Upper lobe of right lung (tissue), 1 donor: ENCODE data around the gene PTBP3. TPM values are rescaled to one million over a fixed set of nuclear protein-coding genes. Genes with fewer than 3 reads are reported as not detected.

ENCODE experiments used
- ATAC-seq: fragments of 200-7000 bp; cut with Tn5 transposase; one replicate; pipeline ENCODE4 v1.9.1; 2020; ENCODE audit warnings: mild to moderate bottlenecking, moderate library complexity
- DNase-seq: peaks from one replicate; pipeline ENCODE4 v3.0.0-alpha.2; 2020
- H3K27ac ChIP-seq: fragments of 200-600 bp; one replicate; pipeline ENCODE4 v1.8.0; 2022
- H3K27me3 ChIP-seq: fragments of 200-600 bp; one replicate; pipeline ENCODE4 v1.8.0; 2022; ENCODE audit warnings: mild to moderate bottlenecking
- H3K36me3 ChIP-seq: fragments of 200-600 bp; one replicate; pipeline ENCODE4 v1.8.0; 2022
- H3K4me1 ChIP-seq: fragments of 200-600 bp; one replicate; pipeline ENCODE4 v1.8.0; 2022
- H3K4me3 ChIP-seq: fragments of 200-600 bp; one replicate; pipeline ENCODE4 v1.8.0; 2022; ENCODE audit warnings: mild to moderate bottlenecking
- H3K9me3 ChIP-seq: fragments of 200-600 bp; one replicate; pipeline ENCODE4 v1.8.0; 2022
- intact Hi-C: fragments of 100-400 bp; cut with DNase I; formaldehyde crosslinking; loops from one replicate; pipeline ENCODE4 v1.11.0; 2022
- total RNA-seq: library from RNA; stranded (reverse); fragmentation: NEBNext Ultra II Directional; extraction: Animal tissue kit (Norgen Biotek cat#: 25700); gene quantifications from one replicate; pipeline ENCODE4 v1.2.1, GENCODE V29; 2021
- TF ChIP-seq, protein P1 (sequence below): fragments of 200-600 bp; IDR thresholded peaks from one replicate; pipeline ENCODE4 v1.8.0; 2022; ENCODE audit warnings: antibody characterized with exemption
- donor health status: DM: no; HTN: yes; CAD: no; lungs with severe emphysema.

Gene PTBP3
- total RNA-seq, 1 donor from 2014 or later, result 77.6 TPM

DNA sequence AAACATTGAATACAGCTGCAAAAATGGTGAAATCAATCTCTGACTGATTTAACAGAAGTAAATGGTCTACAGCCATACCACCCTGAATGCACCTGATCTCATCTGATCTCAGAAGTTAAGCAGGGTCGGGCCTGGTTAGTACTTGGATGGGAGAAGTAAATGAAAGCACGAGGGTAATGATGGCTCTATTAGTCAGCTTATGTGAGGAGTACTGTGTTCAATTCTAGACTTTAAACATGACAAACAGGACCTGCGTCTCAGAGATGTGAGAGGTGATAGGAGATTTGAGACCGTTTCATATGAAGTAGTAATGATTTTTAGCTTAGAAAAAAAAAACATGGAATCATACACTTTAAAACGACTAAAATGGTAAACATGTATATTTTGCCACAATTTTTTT, 81.2 kb downstream of the PTBP3 start:
- intact Hi-C loops, result no loop called here
- DNase-seq (no peak), ATAC-seq (no peak)
- Histone ChIP-seq H3K27me3 (no peaks in the 10 kb centered on the region), H3K4me1 (no peaks in the 10 kb centered on the region), H3K4me3 (no peak overlapping the region), H3K36me3 (peaks cover 19% of the 10 kb centered on the region), H3K27ac (no peak overlapping the region), H3K9me3 (no peaks in the 10 kb centered on the region)
- TF ChIP-seq, protein P1, sequence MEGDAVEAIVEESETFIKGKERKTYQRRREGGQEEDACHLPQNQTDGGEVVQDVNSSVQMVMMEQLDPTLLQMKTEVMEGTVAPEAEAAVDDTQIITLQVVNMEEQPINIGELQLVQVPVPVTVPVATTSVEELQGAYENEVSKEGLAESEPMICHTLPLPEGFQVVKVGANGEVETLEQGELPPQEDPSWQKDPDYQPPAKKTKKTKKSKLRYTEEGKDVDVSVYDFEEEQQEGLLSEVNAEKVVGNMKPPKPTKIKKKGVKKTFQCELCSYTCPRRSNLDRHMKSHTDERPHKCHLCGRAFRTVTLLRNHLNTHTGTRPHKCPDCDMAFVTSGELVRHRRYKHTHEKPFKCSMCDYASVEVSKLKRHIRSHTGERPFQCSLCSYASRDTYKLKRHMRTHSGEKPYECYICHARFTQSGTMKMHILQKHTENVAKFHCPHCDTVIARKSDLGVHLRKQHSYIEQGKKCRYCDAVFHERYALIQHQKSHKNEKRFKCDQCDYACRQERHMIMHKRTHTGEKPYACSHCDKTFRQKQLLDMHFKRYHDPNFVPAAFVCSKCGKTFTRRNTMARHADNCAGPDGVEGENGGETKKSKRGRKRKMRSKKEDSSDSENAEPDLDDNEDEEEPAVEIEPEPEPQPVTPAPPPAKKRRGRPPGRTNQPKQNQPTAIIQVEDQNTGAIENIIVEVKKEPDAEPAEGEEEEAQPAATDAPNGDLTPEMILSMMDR, result no peak

DNA sequence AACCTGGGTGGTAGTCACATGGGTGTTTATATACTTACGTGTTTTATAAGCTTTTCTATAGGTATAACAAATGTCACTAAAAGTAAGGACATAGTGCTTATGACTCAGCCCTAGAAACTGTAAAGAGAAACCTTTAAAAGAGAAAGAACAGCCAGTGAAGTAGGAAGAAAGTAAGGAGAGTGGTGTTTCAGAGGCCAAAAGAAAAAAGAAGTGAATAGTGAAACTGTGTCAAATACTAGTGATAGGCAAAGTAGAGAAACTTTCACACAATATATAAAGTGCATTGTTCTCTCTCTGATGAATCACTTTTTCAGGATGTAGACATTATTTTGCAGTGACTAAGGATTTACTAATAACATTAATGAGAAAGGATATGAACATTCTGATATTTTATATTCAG, 84.1 kb downstream of the PTBP3 start:
- no peak overlapping the region for H3K27ac ChIP-seq
- peaks cover 24% of the 10 kb centered on the region for H3K36me3 ChIP-seq
- no peak for ATAC-seq

DNA sequence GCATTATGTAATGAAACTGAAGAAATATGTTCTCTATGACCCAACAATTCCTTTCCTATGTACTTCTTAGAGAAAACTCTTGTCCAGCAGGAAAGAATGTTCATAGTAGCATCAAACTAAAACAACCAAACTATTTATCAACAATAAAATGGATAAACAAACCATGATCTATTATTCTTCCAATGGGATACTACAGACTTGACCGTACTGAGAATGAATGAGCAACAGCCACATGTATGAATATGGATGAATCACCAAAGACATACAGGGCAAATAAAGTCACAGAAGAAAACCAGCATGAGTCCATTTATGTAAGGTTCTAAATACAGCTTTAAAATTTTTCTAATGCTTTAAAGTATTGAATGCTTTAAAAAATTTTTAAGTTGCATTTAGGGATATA, 84.7 kb downstream of the PTBP3 start:
- DNase-seq (no peak), ATAC-seq (no peak)
- TF ChIP-seq, protein P1, result no peak
- Histone ChIP-seq H3K27me3 (no peaks in the 10 kb centered on the region), H3K4me3 (no peak overlapping the region), H3K4me1 (no peaks in the 10 kb centered on the region), H3K27ac (no peak overlapping the region), H3K36me3 (peaks cover 24% of the 10 kb centered on the region), H3K9me3 (no peaks in the 10 kb centered on the region)
- intact Hi-C loops, result no loop called here

More for the DNA sequence above, 84.1 kb downstream of the PTBP3 start:
- DNase-seq, result no peak
- intact Hi-C loops, result no loop called here
- H3K4me1 ChIP-seq, result no peaks in the 10 kb centered on the region
- TF ChIP-seq, protein P1, result no peak
- H3K4me3 ChIP-seq, result no peak overlapping the region
- no peaks in the 10 kb centered on the region for H3K9me3 ChIP-seq
- H3K27me3 ChIP-seq, result no peaks in the 10 kb centered on the region

DNA sequence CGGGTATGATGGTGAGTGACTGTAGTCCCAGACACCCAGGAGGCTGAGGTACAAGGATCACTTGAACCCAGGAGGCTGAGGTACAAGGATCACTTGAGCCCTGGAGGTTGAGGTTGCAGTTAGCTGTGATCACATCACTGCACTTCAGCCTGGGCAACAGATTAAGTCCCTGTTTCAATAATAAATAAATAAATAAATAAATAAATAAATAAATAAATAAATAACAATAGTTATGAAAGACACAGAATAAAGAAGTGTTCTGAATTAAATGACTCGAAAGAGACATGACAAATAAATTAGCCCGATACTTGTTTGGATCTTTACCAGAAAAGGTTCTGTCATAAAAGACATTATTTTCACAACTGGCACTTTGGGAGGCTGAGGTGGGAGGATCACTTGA, 86.3 kb downstream of the PTBP3 start:
- peaks cover 21% of the 10 kb centered on the region for H3K36me3 ChIP-seq
- no peaks in the 10 kb centered on the region for H3K27me3 ChIP-seq
- no peak overlapping the region for H3K4me3 ChIP-seq
- TF ChIP-seq, protein P1, result no peak
- H3K9me3 ChIP-seq, result no peaks in the 10 kb centered on the region
- H3K4me1 ChIP-seq, result no peaks in the 10 kb centered on the region
- no peak for ATAC-seq
- H3K27ac ChIP-seq, result no peak overlapping the region
- intact Hi-C loops, result no loop called here
- DNase-seq, result no peak

DNA sequence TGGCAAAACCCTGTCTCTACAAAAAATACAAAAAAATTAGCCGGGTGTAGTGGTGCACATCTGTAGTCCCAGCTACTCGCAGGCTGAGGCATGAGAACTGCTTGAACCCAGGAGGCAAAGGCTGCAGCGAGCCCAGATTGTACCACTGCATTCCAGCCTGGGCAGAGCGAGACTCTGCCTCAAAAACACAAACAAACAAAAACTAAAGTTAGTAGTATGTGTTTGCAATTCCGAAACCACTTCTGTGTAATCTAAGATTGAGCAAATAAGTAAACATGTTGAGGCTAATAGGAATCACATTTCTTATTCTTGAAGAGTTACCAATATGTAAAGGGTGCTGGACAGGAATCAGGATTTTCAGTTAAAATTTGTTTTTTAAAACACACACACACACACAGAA, 88.3 kb downstream of the PTBP3 start:
- no peak for DNase-seq
- H3K9me3 ChIP-seq, result no peaks in the 10 kb centered on the region
- H3K27ac ChIP-seq, result no peak overlapping the region
- no peak for ATAC-seq
- TF ChIP-seq, protein P1, result no peak
- H3K36me3 ChIP-seq, result peaks cover 11% of the 10 kb centered on the region
- H3K27me3 ChIP-seq, result no peaks in the 10 kb centered on the region
- no peak overlapping the region for H3K4me3 ChIP-seq
- no peaks in the 10 kb centered on the region for H3K4me1 ChIP-seq
- intact Hi-C loops, result no loop called here

DNA sequence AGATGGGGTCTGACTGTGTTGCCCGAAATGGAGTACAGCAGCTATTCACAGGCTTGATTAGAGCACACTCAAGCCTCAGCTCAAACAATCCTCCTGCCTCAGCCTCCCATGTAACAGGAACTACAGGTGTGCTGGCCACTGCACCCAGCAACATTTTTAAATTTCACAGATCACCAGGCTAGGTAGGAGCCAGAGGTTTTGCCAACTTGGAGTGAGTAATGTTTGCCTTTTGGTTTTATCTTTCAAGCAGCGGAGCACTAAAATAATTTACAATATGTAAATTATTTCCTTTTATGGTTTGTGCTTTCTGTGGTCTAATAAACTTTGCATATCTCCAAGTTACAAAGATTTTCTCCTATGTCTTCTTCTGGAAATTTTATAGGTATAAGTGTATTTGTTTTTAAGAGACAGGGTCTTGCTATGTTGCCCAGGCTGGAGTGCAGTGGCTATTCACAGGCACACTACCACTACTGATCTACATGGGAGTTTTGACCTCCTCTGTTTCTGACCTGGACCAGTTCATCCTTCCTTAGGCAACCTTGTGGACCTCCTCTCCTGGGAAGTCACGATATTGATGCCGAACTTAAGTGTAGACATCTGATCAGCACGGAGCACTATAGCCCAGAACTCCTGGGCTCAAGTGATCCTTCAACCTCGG, 91.1 kb downstream of the PTBP3 start:
- H3K4me3 ChIP-seq, result no peak overlapping the region
- H3K36me3 ChIP-seq, result peaks cover 14% of the 10 kb centered on the region
- TF ChIP-seq, protein P1, result no peak
- intact Hi-C loops, result no loop called here
- no peaks in the 10 kb centered on the region for H3K4me1 ChIP-seq
- no peaks in the 10 kb centered on the region for H3K27me3 ChIP-seq
- ATAC-seq, result no peak
- DNase-seq, result no peak
- H3K27ac ChIP-seq, result no peak overlapping the region
- no peaks in the 10 kb centered on the region for H3K9me3 ChIP-seq
